HEK293T (cell line): ENCODE data around the gene TBCK.

Experiments
- CTCF ChIA-PET: fragments of 350-600 bp; formaldehyde crosslinking; extraction: SDS; loops from one replicate; lab custom pipeline; 2021; ENCODE audit warnings: antibody characterized with exemption, inconsistent platforms; lab: Yijun Ruan, JAX
- POLR2A ChIA-PET: fragments of 350-600 bp; formaldehyde crosslinking; extraction: SDS; loops from one replicate; lab custom pipeline; 2020; ENCODE audit warnings: antibody characterized with exemption, inconsistent platforms; lab: Yijun Ruan, JAX
- DNase-seq: peaks from one replicate; pipeline ENCODE4 v3.0.0; 2012; ENCODE audit warnings: mixed read lengths; ENCODE audit errors: extremely low spot score
- ARNT ChIP-seq: fragments of 450-650 bp; IDR thresholded peaks from 2 replicates; pipeline ENCODE4 v1.6.1; 2017; ENCODE audit warnings: mild to moderate bottlenecking
- BHLHE40 ChIP-seq: fragments of 450-650 bp; IDR thresholded peaks from 2 replicates; pipeline ENCODE4 v1.6.1; 2016; ENCODE audit warnings: mild to moderate bottlenecking, moderate library complexity, borderline replicate concordance
- CTBP1 ChIP-seq: fragments of 450-650 bp; IDR thresholded peaks from 2 replicates; pipeline ENCODE4 v1.6.1; 2016; ENCODE audit warnings: borderline replicate concordance
- ELF4 ChIP-seq: fragments of 450-650 bp; IDR thresholded peaks from 2 replicates; pipeline ENCODE4 v1.6.1; 2017; ENCODE audit warnings: antibody characterized with exemption
- FOXA1 ChIP-seq: fragments of 450-650 bp; IDR thresholded peaks from 2 replicates; pipeline ENCODE4 v1.6.1; 2016; ENCODE audit warnings: mild to moderate bottlenecking
- FOXK2 ChIP-seq: fragments of 450-650 bp; IDR thresholded peaks from 2 replicates; pipeline ENCODE4 v1.6.1; 2016; ENCODE audit warnings: mild to moderate bottlenecking
- FOXM1 ChIP-seq: fragments of 450-650 bp; IDR thresholded peaks from 2 replicates; pipeline ENCODE4 v1.6.1; 2017; ENCODE audit warnings: mild to moderate bottlenecking, borderline replicate concordance
- HDGF ChIP-seq: fragments of 450-650 bp; IDR thresholded peaks from 2 replicates; pipeline ENCODE4 v1.6.1; 2017; ENCODE audit warnings: antibody characterized with exemption, borderline replicate concordance
- L3MBTL2 ChIP-seq: fragments of 450-650 bp; conservative IDR thresholded peaks from 2 replicates; pipeline ENCODE4 v1.6.1; 2016; ENCODE audit warnings: mild to moderate bottlenecking
- LEF1 ChIP-seq: fragments of 450-650 bp; IDR thresholded peaks from 2 replicates; pipeline ENCODE4 v1.6.1; 2017; ENCODE audit warnings: mild to moderate bottlenecking, borderline replicate concordance
- NFRKB ChIP-seq: fragments of 450-650 bp; IDR thresholded peaks from 2 replicates; pipeline ENCODE4 v1.6.1; 2016; ENCODE audit warnings: mild to moderate bottlenecking, moderate library complexity
- PKNOX1 ChIP-seq: fragments of 450-650 bp; IDR thresholded peaks from 2 replicates; pipeline ENCODE4 v1.6.1; 2016
- SP1 ChIP-seq: fragments of 450-650 bp; IDR thresholded peaks from 2 replicates; pipeline ENCODE4 v1.6.1; 2017
- SUZ12 ChIP-seq: fragments of 450-650 bp; IDR thresholded peaks from 2 replicates; pipeline ENCODE4 v1.6.1; 2016; ENCODE audit warnings: mild to moderate bottlenecking
- TARDBP ChIP-seq: fragments of 450-650 bp; IDR thresholded peaks from 2 replicates; pipeline ENCODE4 v1.6.1; 2016
- ZNF384 ChIP-seq: fragments of 450-650 bp; IDR thresholded peaks from 2 replicates; pipeline ENCODE4 v1.6.1; 2016

Gene TBCK

DNA sequence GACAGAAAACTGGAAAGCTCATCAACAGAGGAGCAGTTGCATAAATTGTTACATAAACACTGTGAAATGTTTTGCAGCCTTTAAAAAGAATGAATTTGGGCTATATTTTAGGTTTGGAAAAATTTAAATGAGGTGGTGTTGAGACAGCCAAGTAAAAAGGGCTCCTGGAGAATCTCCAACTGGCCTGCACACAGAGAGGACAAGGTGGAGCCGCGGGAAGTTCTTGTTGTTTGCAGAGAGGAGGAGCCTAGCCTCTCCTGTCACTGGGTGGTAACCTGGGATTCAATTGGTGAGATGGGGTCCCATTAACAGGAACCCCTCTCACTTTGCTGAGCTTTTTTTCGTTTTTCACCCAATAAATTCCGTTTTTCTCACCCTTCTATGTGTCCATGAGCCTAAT lies 39.2 kb upstream of the TBCK start:
- ChIA-PET POLR2A (no interaction called here), CTCF (interaction anchor here (0.9 kb wide), 1 partner anchor 15 kb away, joined by 3 read pairs; no protein-coding TSS in a partner anchor)

DNA sequence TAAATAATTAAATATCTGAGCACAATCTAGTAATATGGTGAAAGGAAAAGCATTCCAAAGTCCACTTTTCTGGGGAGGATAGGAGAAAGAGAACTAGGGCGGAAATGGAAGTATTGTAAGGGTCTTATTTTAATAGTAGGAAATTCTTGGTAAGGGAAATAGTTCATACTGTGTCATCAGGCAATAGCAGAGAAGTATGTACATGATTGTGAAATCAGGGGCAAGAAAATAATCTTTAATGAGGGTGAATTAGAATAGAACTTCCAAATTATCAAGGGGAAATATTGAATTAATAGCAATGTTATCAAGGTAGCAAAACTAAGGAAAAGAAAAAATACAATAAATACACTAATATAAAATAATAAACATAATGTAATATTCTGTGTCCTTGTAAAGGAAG lies 37.8 kb upstream of the TBCK start:
- no peak for DNase-seq
- TF ChIP-seq ZNF384 (no peak), ARNT (no peak), L3MBTL2 (no peak), LEF1 (no peak), TARDBP (no peak), FOXK2 (no peak), ELF4 (no peak), HDGF (no peak), CTBP1 (no peak), SUZ12 (no peak), SP1 (no peak), FOXA1 (no peak), FOXM1 (no peak), BHLHE40 (no peak), PKNOX1 (no peak), NFRKB (no peak)
- POLR2A ChIA-PET: no interaction called here
- CTCF ChIA-PET: no interaction called here

More for the DNA sequence above, 39.2 kb upstream of the TBCK start:
- TF ChIP-seq PKNOX1: no peak
- TF ChIP-seq SP1: no peak
- TF ChIP-seq L3MBTL2: no peak
- TF ChIP-seq LEF1: no peak
- no peak for TF ChIP-seq ZNF384
- TF ChIP-seq NFRKB: no peak
- no peak for TF ChIP-seq TARDBP
- no peak for TF ChIP-seq FOXK2
- TF ChIP-seq CTBP1: no peak
- no peak for TF ChIP-seq ELF4
- TF ChIP-seq ARNT: no peak
- TF ChIP-seq HDGF: no peak
- DNase-seq: no peak

- DNase-seq: no peak
- TF ChIP-seq ARNT (no peak), SUZ12 (no peak), L3MBTL2 (no peak), ZNF384 (no peak), BHLHE40 (no peak), TARDBP (no peak), FOXM1 (no peak), ELF4 (no peak), LEF1 (no peak), FOXA1 (no peak), HDGF (no peak), SP1 (no peak), FOXK2 (no peak), NFRKB (no peak), PKNOX1 (no peak), CTBP1 (no peak)
- ChIA-PET CTCF (interaction anchor here (0.6 kb wide), 1 partner anchor 164 kb away, joined by 3 read pairs; no protein-coding TSS in a partner anchor), POLR2A (no interaction called here)
These were observed 35.0 kb upstream of the TBCK start for GRCh38 chr4:106351016-106351415.

DNA sequence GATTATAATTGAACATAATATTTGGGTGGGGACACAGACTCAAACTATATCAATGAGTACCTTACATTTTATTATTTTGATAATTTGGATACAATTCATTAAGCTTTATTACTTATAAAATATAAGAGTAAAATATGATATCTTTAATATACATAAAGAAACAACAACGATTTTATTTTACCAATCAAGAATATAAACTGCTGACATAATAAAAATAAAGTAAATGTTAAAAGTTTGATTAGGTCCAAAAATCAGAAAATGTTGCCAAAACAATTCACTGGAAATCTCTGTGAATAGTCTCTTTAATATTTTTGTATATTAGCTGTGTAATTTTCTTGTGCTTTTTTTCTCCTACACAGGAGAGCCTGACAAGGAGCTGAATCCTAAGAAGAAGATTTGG lies 31.2 kb upstream of the TBCK start:
- ChIA-PET POLR2A (no interaction called here), CTCF (no interaction called here)
- no peak for TF ChIP-seq TARDBP
- no peak for TF ChIP-seq BHLHE40
- DNase-seq: no peak

DNA sequence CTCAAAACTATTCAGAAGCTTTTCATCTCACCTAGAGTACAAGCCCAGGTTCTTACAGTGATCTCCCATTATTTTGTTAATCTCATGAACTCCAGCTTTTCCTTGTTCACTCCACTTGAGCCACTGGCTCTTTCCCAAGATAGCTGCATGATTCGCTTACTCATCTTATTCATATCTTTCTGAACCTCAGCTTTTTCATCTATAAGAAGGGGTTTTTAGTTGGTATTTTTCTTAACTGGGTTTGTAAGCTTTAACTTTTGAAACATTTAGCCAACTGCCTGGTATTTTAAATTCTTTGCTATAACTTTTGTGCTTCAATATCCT lies 28.6 kb upstream of the TBCK start:
- no peak for DNase-seq
- ChIA-PET POLR2A (no interaction called here), CTCF (no interaction called here)
- TF ChIP-seq FOXA1: no peak
- no peak for TF ChIP-seq ARNT
- TF ChIP-seq HDGF: no peak
- no peak for TF ChIP-seq LEF1
- no peak for TF ChIP-seq NFRKB
- TF ChIP-seq SP1: no peak
- TF ChIP-seq CTBP1: no peak
- no peak for TF ChIP-seq ZNF384
- no peak for TF ChIP-seq TARDBP
- no peak for TF ChIP-seq FOXM1
- TF ChIP-seq PKNOX1: no peak
- no peak for TF ChIP-seq BHLHE40
- TF ChIP-seq FOXK2: no peak
- no peak for TF ChIP-seq L3MBTL2

GRCh38 chr4:106343865-106344646 lies 28.0 kb upstream of the TBCK start:
- no peak for DNase-seq
- TF ChIP-seq TARDBP: no peak
- no peak for TF ChIP-seq ARNT
- TF ChIP-seq FOXM1: no peak
- no peak for TF ChIP-seq ELF4
- TF ChIP-seq L3MBTL2: no peak
- no peak for TF ChIP-seq FOXK2
- TF ChIP-seq LEF1: no peak
- TF ChIP-seq SUZ12: no peak
- TF ChIP-seq PKNOX1: no peak
- TF ChIP-seq HDGF: no peak
- no peak for TF ChIP-seq ZNF384
- ChIA-PET CTCF (no interaction called here), POLR2A (no interaction called here)
